PC-9 (cell line): Measurements from ENCODE around the gene ZNF839. TPM values are rescaled to one million over a fixed set of nuclear protein-coding genes. Genes with fewer than 3 reads are reported as not detected.

ENCODE experiments used
- BruUV-seq: library from RNA; stranded (reverse); fragments of 400-500 nt; replicated peaks from 2 replicates; lab custom pipeline; 2021; lab: Mats Ljungman, UMichigan
- CTCF ChIA-PET: fragments of 300-600 bp; sonication (Branson Sonifier 250); formaldehyde crosslinking; loops from one replicate; lab custom pipeline; 2022; ENCODE audit warnings: antibody characterized with exemption; lab: Charles Lee
- POLR2A ChIA-PET: fragments of 300-600 bp; sonication (Branson Sonifier 250); formaldehyde crosslinking; loops from one replicate; lab custom pipeline; 2022; ENCODE audit warnings: antibody characterized with exemption; ENCODE audit not compliant: unreplicated experiment; lab: Charles Lee
- DNase-seq, 2 experiments: peaks; one replicate each; pipeline versions ENCODE4 v3.0.0 to v3.0.0-alpha.2; 2015 to 2022; ENCODE audit warnings: mixed read lengths in 1 of 2
- H2AFZ ChIP-seq: fragments of 200-600 bp; sonication (generic); 2 replicates; pipeline ENCODE4 v1.8.1; 2017; ENCODE audit warnings: antibody characterized with exemption
- H3F3A ChIP-seq: fragments of 200-600 bp; sonication (generic); 2 replicates; pipeline ENCODE4 v1.8.1; 2017; ENCODE audit warnings: antibody characterized with exemption, mild to moderate bottlenecking, low read depth; ENCODE audit not compliant: insufficient read depth
- H3K27ac ChIP-seq: fragments of 200-600 bp; sonication (generic); 2 replicates; pipeline ENCODE4 v1.6.1; 2016; ENCODE audit warnings: mixed run types
- H3K27me3 ChIP-seq: fragments of 200-600 bp; sonication (generic); 2 replicates; pipeline ENCODE4 v1.6.1; 2016; ENCODE audit warnings: low read depth, mixed run types; ENCODE audit not compliant: insufficient read depth
- H3K36me3 ChIP-seq: fragments of 200-600 bp; sonication (generic); 2 replicates; pipeline ENCODE4 v1.6.1; 2016; ENCODE audit warnings: low read depth, mixed run types
- H3K4me1 ChIP-seq: fragments of 200-600 bp; sonication (generic); replicated peaks from 2 replicates; pipeline ENCODE4 v1.6.1; 2016; ENCODE audit warnings: mixed run types; ENCODE audit not compliant: insufficient read depth
- H3K4me2 ChIP-seq: fragments of 200-600 bp; sonication (generic); 2 replicates; pipeline ENCODE4 v1.6.1; 2017; ENCODE audit warnings: mixed run types
- H3K4me3 ChIP-seq: fragments of 200-600 bp; sonication (generic); 2 replicates; pipeline ENCODE4 v1.6.1; 2016; ENCODE audit warnings: mixed run types
- H3K79me2 ChIP-seq: fragments of 200-600 bp; sonication (generic); 2 replicates; pipeline ENCODE4 v1.6.1; 2017; ENCODE audit warnings: low read depth, mixed run types
- H3K9me2 ChIP-seq: fragments of 200-600 bp; sonication (generic); 2 replicates; pipeline ENCODE4 v1.8.1; 2017; ENCODE audit warnings: mild to moderate bottlenecking; ENCODE audit not compliant: insufficient read depth
- H3K9me3 ChIP-seq: fragments of 200-600 bp; sonication (generic); 2 replicates; pipeline ENCODE4 v1.8.1; 2016; ENCODE audit warnings: low read depth; ENCODE audit not compliant: insufficient read depth
- H4K20me1 ChIP-seq: fragments of 200-600 bp; sonication (generic); 2 replicates; pipeline ENCODE4 v1.8.1; 2017; ENCODE audit not compliant: insufficient read depth
- CTCF ChIP-seq: fragments of 200-600 bp; sonication (generic); conservative IDR thresholded peaks from 2 replicates; pipeline ENCODE4 v1.6.1; 2017; ENCODE audit warnings: mixed run types, antibody characterized with exemption, mild to moderate bottlenecking, moderate library complexity
- EZH2 ChIP-seq: fragments of 200-600 bp; sonication (generic); IDR thresholded peaks from 2 replicates; pipeline ENCODE4 v1.8.0; 2017; ENCODE audit warnings: antibody characterized with exemption, low read depth
- intact Hi-C: fragments of 100-400 bp; cut with micrococcal nuclease; formaldehyde crosslinking; loops from one replicate; pipeline ENCODE4 v1.10.0; 2022; ENCODE audit not compliant: unreplicated experiment
- total RNA-seq: library from RNA; stranded (reverse); gene quantifications from 2 replicates; pipeline ENCODE4 v1.2.3, GENCODE V29; 2021

The ZNF839 gene
- total RNA-seq, 1 experiment from 2014 or later = 11.8 TPM

GRCh38 chr14:102283631-102284129 is 35.9 kb upstream of the ZNF839 start:
- peaks cover 60% of the 10 kb centered on the region for H3K4me1 ChIP-seq
- 0 out of 2 replicates have a peak, but pooled peaks cover 13% of the 10 kb centered on the region for H3K36me3 ChIP-seq
- H3K9me2 ChIP-seq = no peaks in the 10 kb centered on the region
- POLR2A ChIA-PET = interaction anchor here (0.9 kb wide), 1 partner anchor 1184 kb away, joined by 8 read pairs; no protein-coding TSS in a partner anchor
- no peak overlapping the region for H3K4me3 ChIP-seq
- intact Hi-C loops = no loop called here
- peaks cover 45% of the 10 kb centered on the region for H3F3A ChIP-seq
- H3K27ac ChIP-seq = no peak overlapping the region; the same call in 1 of the 2 replicates
- peaks cover 26% of the 10 kb centered on the region for H3K79me2 ChIP-seq
- H3K4me2 ChIP-seq = no peak overlapping the region
- CTCF ChIA-PET = interaction anchor here (0.6 kb wide), 2 partner anchors 221 to 520 kb away, joined by 5 to 7 read pairs; no protein-coding TSS in a partner anchor
- DNase-seq = no peak
- no peaks in the 10 kb centered on the region for H3K27me3 ChIP-seq
- no peaks in the 10 kb centered on the region for H3K9me3 ChIP-seq
- no peaks in the 10 kb centered on the region for H4K20me1 ChIP-seq
- no peak overlapping the region for H2AFZ ChIP-seq
- no TSS peak for BruUV-seq
- TF ChIP-seq CTCF = no peak
- no peak for TF ChIP-seq EZH2

- no TSS peak for BruUV-seq
- no peaks in the 10 kb centered on the region for H3K9me2 ChIP-seq
- TF ChIP-seq EZH2 = no peak
- no peak for TF ChIP-seq CTCF
- peaks cover 45% of the 10 kb centered on the region for H3K4me1 ChIP-seq
- 0 out of 2 replicates have a peak, but pooled peaks cover 17% of the 10 kb centered on the region for H3K36me3 ChIP-seq
- intact Hi-C loops = no loop called here
- H3K27me3 ChIP-seq = no peaks in the 10 kb centered on the region
- H4K20me1 ChIP-seq = no peaks in the 10 kb centered on the region
- POLR2A ChIA-PET = no interaction called here
- H3K9me3 ChIP-seq = no peaks in the 10 kb centered on the region
- H3K27ac ChIP-seq = no peak overlapping the region
- CTCF ChIA-PET = no interaction called here
- no peak overlapping the region for H3K4me2 ChIP-seq
- H3F3A ChIP-seq = peaks cover 36% of the 10 kb centered on the region
- H2AFZ ChIP-seq = no peak overlapping the region
- peaks cover 26% of the 10 kb centered on the region for H3K79me2 ChIP-seq
- no peak for DNase-seq
- H3K4me3 ChIP-seq = no peak overlapping the region
Observed at GRCh38 chr14:102285106-102285505, 34.4 kb upstream of the ZNF839 start.

DNA sequence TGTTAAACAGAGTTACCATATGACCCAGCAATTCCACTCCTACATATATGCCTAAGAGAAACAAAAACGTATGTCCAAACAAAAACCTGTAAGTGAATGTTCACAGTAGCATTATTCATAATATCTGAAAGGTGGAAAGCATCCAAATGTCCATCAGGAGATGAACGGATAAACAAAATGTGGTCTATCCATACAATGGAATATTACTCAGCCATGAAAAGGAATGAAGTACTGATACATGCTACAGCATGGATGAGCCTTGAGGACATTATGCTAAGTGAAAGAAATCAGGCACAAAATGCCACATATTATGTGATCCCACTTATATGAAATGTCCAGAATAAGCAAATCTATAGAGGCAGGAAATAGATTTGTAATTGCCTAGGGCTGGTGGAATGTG is 31.4 kb upstream of the ZNF839 start:
- CTCF ChIA-PET = no interaction called here
- peaks cover 20% of the 10 kb centered on the region for H3K4me1 ChIP-seq
- H3K9me3 ChIP-seq = no peaks in the 10 kb centered on the region
- H3K79me2 ChIP-seq = peaks cover 40% of the 10 kb centered on the region
- no TSS peak for BruUV-seq
- 0 out of 2 replicates have a peak, but pooled peaks cover 12% of the 10 kb centered on the region for H3K36me3 ChIP-seq
- no peaks in the 10 kb centered on the region for H4K20me1 ChIP-seq
- H3K4me3 ChIP-seq = no peak overlapping the region
- H2AFZ ChIP-seq = no peak overlapping the region
- POLR2A ChIA-PET = no interaction called here
- H3K27me3 ChIP-seq = no peaks in the 10 kb centered on the region
- no peaks in the 10 kb centered on the region for H3K9me2 ChIP-seq
- no peak for TF ChIP-seq EZH2
- no peak for TF ChIP-seq CTCF
- no peak overlapping the region for H3K4me2 ChIP-seq
- no peak for DNase-seq
- intact Hi-C loops = no loop called here
- H3F3A ChIP-seq = 0 out of 2 replicates have a peak, but pooled peaks cover 7% of the 10 kb centered on the region
- no peak overlapping the region for H3K27ac ChIP-seq
